ENCODE data around the gene MS4A6A.
"Not testable (repeated sequence)": the region's sequence is repeated elsewhere in the genome, so short reads cannot be mapped to it uniquely, and the experiment has no call there.

MS4A6A gene

GRCh38 chr11:60161766-60162165 is 21.1 kb downstream of the MS4A6A start:
- no peak for TF ChIP-seq CTCF (conservative IDR thresholded peaks at IDR 0.05)
- no peak overlapping the region for H3K27ac ChIP-seq

DNA sequence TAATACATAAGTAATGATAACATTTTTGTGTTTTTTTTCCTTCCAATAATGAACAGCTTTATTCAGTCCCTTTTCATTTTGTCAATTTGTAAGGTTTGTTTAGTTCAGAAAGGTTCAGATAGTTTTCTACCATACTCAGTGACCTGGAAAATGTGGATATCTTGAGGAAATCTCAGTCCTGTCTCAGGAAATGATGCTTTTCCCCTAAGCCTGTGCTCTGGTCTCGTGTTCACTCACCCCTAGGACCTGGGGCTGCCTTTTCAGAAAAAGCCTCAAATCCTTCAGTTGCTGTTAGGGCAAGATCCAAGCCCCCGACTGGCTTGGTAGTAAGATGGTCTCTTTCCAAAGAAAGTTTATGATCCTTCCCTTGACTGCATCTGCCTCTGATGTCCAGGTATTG is 21.8 kb downstream of the MS4A6A start:
- no peak for TF ChIP-seq CTCF (conservative IDR thresholded peaks at IDR 0.05)
- no peak overlapping the region for H3K27ac ChIP-seq

DNA sequence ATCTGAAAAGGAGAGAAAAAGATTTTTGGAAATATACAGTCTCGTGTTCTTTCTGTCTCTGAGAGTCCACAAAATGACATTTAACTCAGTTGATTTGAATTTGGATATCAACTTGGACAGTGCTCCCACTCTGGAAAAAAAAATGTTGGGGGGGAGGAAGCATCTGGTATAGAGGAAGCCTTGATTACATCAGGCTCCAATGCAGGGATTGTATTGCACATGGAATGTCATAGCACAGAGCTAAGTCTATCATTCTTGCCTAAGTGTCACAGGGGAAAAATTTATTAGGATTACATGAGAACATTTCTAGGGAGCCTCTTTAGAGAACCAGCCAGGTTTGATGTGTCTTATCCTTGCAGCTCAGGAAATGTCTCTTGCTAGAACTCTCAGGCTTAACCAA is 23.0 kb downstream of the MS4A6A start:
- no peak overlapping the region for H3K27ac ChIP-seq
- no peak for TF ChIP-seq CTCF (conservative IDR thresholded peaks at IDR 0.05)

DNA sequence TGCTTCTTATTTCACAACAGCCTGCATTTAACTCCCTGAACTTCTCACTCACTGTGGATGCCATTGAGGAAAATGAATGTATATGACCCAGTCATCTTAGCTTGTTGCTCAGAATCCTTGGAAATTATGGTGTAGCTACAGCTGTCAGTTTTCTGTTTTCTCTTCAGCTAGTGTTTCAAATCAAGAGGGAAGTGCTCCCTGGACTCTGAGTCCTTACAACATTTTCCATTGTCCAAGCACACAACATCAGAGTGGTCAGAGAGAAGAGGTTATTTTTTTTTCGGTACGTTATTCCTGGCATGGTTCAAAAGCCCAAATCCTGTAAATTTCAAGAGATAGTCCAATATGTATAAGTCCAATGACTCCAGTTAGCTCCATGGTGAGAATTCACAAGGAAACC is 23.6 kb downstream of the MS4A6A start:
- H3K27ac ChIP-seq = no peak overlapping the region
- no peak for TF ChIP-seq CTCF (conservative IDR thresholded peaks at IDR 0.05)

- no peak for TF ChIP-seq CTCF (conservative IDR thresholded peaks at IDR 0.05)
- H3K27ac ChIP-seq = no peak overlapping the region
Measured at GRCh38 chr11:60158636-60159035, 24.2 kb downstream of the MS4A6A start.

DNA sequence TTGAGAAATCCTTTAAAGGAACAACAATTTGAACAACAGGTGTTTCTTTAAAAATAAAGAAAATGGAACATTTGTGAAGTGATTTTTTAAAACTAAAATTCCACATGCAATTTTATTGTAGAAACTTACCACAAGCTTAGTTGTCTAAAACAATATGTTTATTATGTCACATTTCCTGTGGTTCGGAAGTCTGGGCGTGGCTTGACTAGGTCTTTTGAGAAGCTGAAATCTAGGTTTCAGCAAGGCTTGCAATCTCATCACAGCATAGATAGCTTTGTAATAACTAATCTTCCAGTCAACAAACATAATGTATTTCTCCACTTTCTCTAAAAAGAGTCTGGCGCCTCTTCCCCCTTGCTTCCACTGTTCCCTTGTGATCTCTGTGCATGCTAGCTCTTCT is 27.0 kb downstream of the MS4A6A start:
- no peak for TF ChIP-seq CTCF (conservative IDR thresholded peaks at IDR 0.05)
- H3K27ac ChIP-seq = no peak overlapping the region

GRCh38 chr11:60152727-60153126 is 30.2 kb downstream of the MS4A6A start:
- H3K27ac ChIP-seq = not testable (repeated sequence)

GRCh38 chr11:60150279-60150678 is 32.6 kb downstream of the MS4A6A start:
- no peak for TF ChIP-seq CTCF (conservative IDR thresholded peaks at IDR 0.05)
- H3K27ac ChIP-seq = no peak overlapping the region

Measured in VCaP (cell line).